Nephron (organoid): ENCODE data around the gene P2RX7.

Experiments used
- H3K27ac Mint-ChIP-seq, 3 experiments: 2 replicates each; pipeline ENCODE4 v1.8.0; 2020; ENCODE audit warnings: mixed read lengths in 3 of 3, mild to moderate bottlenecking in 2 of 3, moderate library complexity in 1 of 3
- H3K27me3 Mint-ChIP-seq: 2 replicates; pipeline ENCODE4 v1.8.0; 2021; ENCODE audit warnings: low read depth, mild to moderate bottlenecking, moderate library complexity, mixed read lengths
- H3K36me3 Mint-ChIP-seq: 2 replicates; pipeline ENCODE4 v1.8.0; 2020; ENCODE audit warnings: low read depth, mixed read lengths
- H3K4me1 Mint-ChIP-seq: 2 replicates; pipeline ENCODE4 v1.8.0; 2020; ENCODE audit warnings: mixed read lengths
- H3K4me3 Mint-ChIP-seq, 3 experiments: 2 replicates each; pipeline ENCODE4 v1.8.0; 2020; ENCODE audit warnings: mild to moderate bottlenecking in 3 of 3, mixed read lengths in 3 of 3, moderate library complexity in 2 of 3
- H3K9me3 Mint-ChIP-seq: 2 replicates; pipeline ENCODE4 v1.8.0; 2020; ENCODE audit warnings: mixed read lengths
- CTCF ChIP-seq, 3 experiments: fragments of 200-600 bp; sonication (generic); IDR thresholded peaks; one replicate each; pipeline ENCODE4 v1.5.0; 2021; ENCODE audit warnings: antibody characterized with exemption in 3 of 3; ENCODE audit not compliant: unreplicated experiment in 3 of 3

P2RX7 gene

GRCh38 chr12:121218588-121219352, 86.1 kb downstream of the P2RX7 start:
- Mint-ChIP-seq H3K9me3 (no peaks in the 10 kb centered on the region), H3K27me3 (no peaks in the 10 kb centered on the region), H3K4me3 (no peak overlapping the region), H3K4me1 (peaks cover 11% of the 10 kb centered on the region), H3K36me3 (peaks cover 9% of the 10 kb centered on the region), H3K27ac (no peak overlapping the region)
- TF ChIP-seq CTCF (IDR thresholded peaks at IDR 0.05; ENCODE audit: unreplicated experiment in 3 of 3), result no peak

GRCh38 chr12:121219353-121219986, 86.8 kb downstream of the P2RX7 start:
- H3K27me3 Mint-ChIP-seq, result no peaks in the 10 kb centered on the region
- H3K27ac Mint-ChIP-seq, result no peak overlapping the region
- TF ChIP-seq CTCF (IDR thresholded peaks at IDR 0.05; ENCODE audit: unreplicated experiment in 3 of 3), result no peak

GRCh38 chr12:121222847-121223246, 90.2 kb downstream of the P2RX7 start:
- Mint-ChIP-seq H3K27ac (no peak overlapping the region), H3K36me3 (peaks cover 10% of the 10 kb centered on the region), H3K9me3 (no peaks in the 10 kb centered on the region), H3K4me3 (no peak overlapping the region), H3K27me3 (no peaks in the 10 kb centered on the region), H3K4me1 (no peaks in the 10 kb centered on the region)
- TF ChIP-seq CTCF (IDR thresholded peaks at IDR 0.05; ENCODE audit: unreplicated experiment in 3 of 3), result no peak

More at GRCh38 chr12:121219353-121219986, 86.8 kb downstream of the P2RX7 start:
- Mint-ChIP-seq H3K4me1 (peaks cover 7% of the 10 kb centered on the region), H3K36me3 (peaks cover 8% of the 10 kb centered on the region), H3K9me3 (no peaks in the 10 kb centered on the region), H3K4me3 (no peak overlapping the region)

GRCh38 chr12:121223292-121224285, 90.9 kb downstream of the P2RX7 start:
- Mint-ChIP-seq H3K9me3 (no peaks in the 10 kb centered on the region), H3K36me3 (peaks cover 9% of the 10 kb centered on the region), H3K27ac (no peak overlapping the region), H3K4me1 (no peaks in the 10 kb centered on the region), H3K4me3 (no peak overlapping the region), H3K27me3 (no peaks in the 10 kb centered on the region)
- TF ChIP-seq CTCF (IDR thresholded peaks at IDR 0.05; ENCODE audit: unreplicated experiment in 3 of 3), result no peak

- H3K9me3 Mint-ChIP-seq, result no peaks in the 10 kb centered on the region
These were observed 91.9 kb downstream of the P2RX7 start for GRCh38 chr12:121224591-121224990.

More at GRCh38 chr12:121224591-121224990, 91.9 kb downstream of the P2RX7 start:
- Mint-ChIP-seq H3K4me3 (no peak overlapping the region), H3K36me3 (peaks cover 6% of the 10 kb centered on the region), H3K4me1 (no peaks in the 10 kb centered on the region), H3K27ac (no peak overlapping the region), H3K27me3 (no peaks in the 10 kb centered on the region)
- TF ChIP-seq CTCF (IDR thresholded peaks at IDR 0.05; ENCODE audit: unreplicated experiment in 3 of 3), result no peak
